Tibial nerve (tissue), 3 donors: Measurements from ENCODE around the gene ZNRF3.

ENCODE experiments used
- POLR2A ChIP-seq, 2 donors: fragments of 450-650 bp; IDR thresholded peaks; one replicate each; pipeline ENCODE4 v1.6.1; 2017; ENCODE audit warnings: antibody characterized with exemption in 2 of 2, mild to moderate bottlenecking in 2 of 2, moderate library complexity in 2 of 2
- TF ChIP-seq, protein P1 (sequence below), 5 experiments: fragments of 200-600 bp in 3 of 5; fragments of 450-650 bp in 2 of 5; sonication (generic) in 3 of 5; IDR thresholded peaks; one replicate each; pipeline ENCODE4 v1.5.1; 2016 to 2019; ENCODE audit warnings: antibody characterized with exemption in 5 of 5, mild to moderate bottlenecking in 3 of 5, moderate library complexity in 2 of 5

DNA sequence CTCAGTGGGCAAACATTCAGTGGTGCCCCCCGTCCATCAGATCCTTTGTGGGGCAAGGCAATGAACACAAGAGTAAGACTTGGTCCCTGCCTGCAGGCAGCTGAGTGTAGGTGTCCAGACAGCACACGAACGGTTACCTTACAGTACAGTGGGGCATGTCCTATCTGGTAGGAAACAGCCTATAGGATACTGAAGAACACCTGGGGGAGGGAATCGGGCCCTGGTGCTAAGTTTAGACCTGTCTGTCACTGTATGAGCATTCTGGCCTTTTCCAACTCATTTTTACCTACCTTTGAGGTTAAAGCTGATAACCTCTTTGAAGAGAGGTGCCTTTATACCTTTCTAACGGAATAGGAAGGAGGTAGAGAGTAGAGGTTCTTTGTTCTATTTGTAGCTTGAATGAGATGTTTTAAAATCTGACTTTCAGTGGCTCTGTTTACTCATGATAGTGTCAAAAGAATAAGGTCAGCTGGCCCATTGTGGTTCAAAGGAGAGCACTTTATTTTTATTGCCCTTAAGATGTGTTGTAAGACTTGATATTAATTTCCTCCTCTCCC, 8.9 kb downstream of the ZNRF3 start:
- TF ChIP-seq, protein P1, sequence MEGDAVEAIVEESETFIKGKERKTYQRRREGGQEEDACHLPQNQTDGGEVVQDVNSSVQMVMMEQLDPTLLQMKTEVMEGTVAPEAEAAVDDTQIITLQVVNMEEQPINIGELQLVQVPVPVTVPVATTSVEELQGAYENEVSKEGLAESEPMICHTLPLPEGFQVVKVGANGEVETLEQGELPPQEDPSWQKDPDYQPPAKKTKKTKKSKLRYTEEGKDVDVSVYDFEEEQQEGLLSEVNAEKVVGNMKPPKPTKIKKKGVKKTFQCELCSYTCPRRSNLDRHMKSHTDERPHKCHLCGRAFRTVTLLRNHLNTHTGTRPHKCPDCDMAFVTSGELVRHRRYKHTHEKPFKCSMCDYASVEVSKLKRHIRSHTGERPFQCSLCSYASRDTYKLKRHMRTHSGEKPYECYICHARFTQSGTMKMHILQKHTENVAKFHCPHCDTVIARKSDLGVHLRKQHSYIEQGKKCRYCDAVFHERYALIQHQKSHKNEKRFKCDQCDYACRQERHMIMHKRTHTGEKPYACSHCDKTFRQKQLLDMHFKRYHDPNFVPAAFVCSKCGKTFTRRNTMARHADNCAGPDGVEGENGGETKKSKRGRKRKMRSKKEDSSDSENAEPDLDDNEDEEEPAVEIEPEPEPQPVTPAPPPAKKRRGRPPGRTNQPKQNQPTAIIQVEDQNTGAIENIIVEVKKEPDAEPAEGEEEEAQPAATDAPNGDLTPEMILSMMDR (IDR thresholded peaks at IDR 0.05), result no peak
- no peak for TF ChIP-seq POLR2A (IDR thresholded peaks at IDR 0.05)
